Upper lobe of left lung (tissue), 6 donors: Measurements from ENCODE around the gene CYP2C18. TPM values are rescaled to one million over a fixed set of nuclear protein-coding genes. Genes with fewer than 3 reads are reported as not detected.

Experiments used
- ATAC-seq, 2 donors: fragments of 200-7000 bp; cut with Tn5 transposase; one replicate each; pipeline ENCODE4 v1.9.1; 2022; ENCODE audit warnings: mild to moderate bottlenecking in 2 of 2, moderate library complexity in 2 of 2; ENCODE audit not compliant: low FRiP score in 2 of 2
- DNase-seq, 2 donors: peaks; one replicate each; pipeline ENCODE4 v3.0.0-alpha.2; 2019 to 2020
- H3K27ac ChIP-seq, 4 donors: fragments of 200-600 bp; sonication (generic); one replicate each; pipeline ENCODE4 v1.5.1; 2016 to 2019
- H3K27me3 ChIP-seq, 4 donors: fragments of 200-600 bp; sonication (generic); one replicate each; pipeline ENCODE4 v1.5.1; 2017 to 2019
- H3K36me3 ChIP-seq, 4 donors: fragments of 200-600 bp; sonication (generic); one replicate each; pipeline ENCODE4 v1.5.1; 2016 to 2019
- H3K4me1 ChIP-seq, 4 donors: fragments of 200-600 bp; sonication (generic); one replicate each; pipeline ENCODE4 v1.5.1; 2018 to 2019
- H3K4me3 ChIP-seq, 4 donors: fragments of 200-600 bp; sonication (generic); one replicate each; pipeline ENCODE4 v1.5.1; 2017 to 2019; ENCODE audit warnings: mild to moderate bottlenecking in 2 of 4, moderate library complexity in 1 of 4
- H3K9me3 ChIP-seq, 4 donors: fragments of 200-600 bp; sonication (generic); one replicate each; pipeline ENCODE4 v1.5.1; 2018 to 2019
- CTCF ChIP-seq, 6 experiments: fragments of 450-650 bp in 4 of 6; fragments of 200-600 bp in 2 of 6; sonication (generic) in 2 of 6; IDR thresholded peaks; one replicate each; pipeline ENCODE4 v1.5.1; 2016 to 2019; ENCODE audit warnings: antibody characterized with exemption in 6 of 6
- EP300 ChIP-seq, 4 donors: sonication (generic); formaldehyde crosslinking; IDR thresholded peaks; one replicate each; pipeline ENCODE4 v1.5.1; 2017; ENCODE audit warnings: antibody characterized with exemption in 4 of 4, control low read depth in 2 of 4
- POLR2A ChIP-seq, 4 donors: fragments of 450-650 bp; IDR thresholded peaks; one replicate each; pipeline ENCODE4 v1.5.1; 2016 to 2017; ENCODE audit warnings: antibody characterized with exemption in 4 of 4, mild to moderate bottlenecking in 2 of 4
- POLR2AphosphoS5 ChIP-seq, 2 donors: sonication (generic); formaldehyde crosslinking; IDR thresholded peaks; one replicate each; pipeline ENCODE4 v1.5.1; 2017; ENCODE audit warnings: antibody characterized with exemption in 2 of 2
- WGBS, 2 donors: methylation state at CpG; one replicate each; pipeline ENCODE4 v1.1.5; 2017 to 2018; 5-methylcytosine and 5-hydroxymethylcytosine counted together
- total RNA-seq, 6 donors: library from RNA; depleted of rRNA in 4 of 6; stranded (reverse); fragments of >200 nt in 4 of 6; gene quantifications; one replicate each; pipeline versions ENCODE4 v1.1.0 to v1.2.1, GENCODE V29; 2016 to 2021
- donor health status: DM: no; HTN: no; CAD: no; lungs with moderate emphysema.
- donor health status: DM: no; HTN: yes; CAD: no; lungs with severe emphysema.

Gene CYP2C18
- total RNA-seq, 6 donors from 2014 or later, result 0.30 to 2.1 (median 0.65) TPM

GRCh38 chr10:94738588-94738987 lies 55.1 kb downstream of the CYP2C18 start:
- no peak overlapping the region for H3K27ac ChIP-seq
- H3K36me3 ChIP-seq, result no peaks in the 10 kb centered on the region
- no peak overlapping the region for H3K4me3 ChIP-seq
- TF ChIP-seq CTCF (IDR thresholded peaks at IDR 0.05) (no peak), EP300 (IDR thresholded peaks at IDR 0.05) (no peak), POLR2AphosphoS5 (IDR thresholded peaks at IDR 0.05) (no peak), POLR2A (IDR thresholded peaks at IDR 0.05) (no peak)
- H3K4me1 ChIP-seq, result no peaks in the 10 kb centered on the region
- H3K9me3 ChIP-seq, result no peaks in the 10 kb centered on the region
- DNase-seq (no peak), ATAC-seq (no peak)
- no peaks in the 10 kb centered on the region for H3K27me3 ChIP-seq
- WGBS, 2 donors, result 67 to 75% methylated on average over 2 of the region's 2 CpGs

- no peaks in the 10 kb centered on the region for H3K27me3 ChIP-seq
- H3K4me1 ChIP-seq, result no peaks in the 10 kb centered on the region
- no peak overlapping the region for H3K27ac ChIP-seq
- H3K4me3 ChIP-seq, result no peak overlapping the region
- TF ChIP-seq CTCF (IDR thresholded peaks at IDR 0.05), result no peak
- TF ChIP-seq POLR2A (IDR thresholded peaks at IDR 0.05), result no peak
- no peak for TF ChIP-seq POLR2AphosphoS5 (IDR thresholded peaks at IDR 0.05)
- TF ChIP-seq EP300 (IDR thresholded peaks at IDR 0.05), result no peak
- H3K36me3 ChIP-seq, result no peaks in the 10 kb centered on the region
- ATAC-seq (no peak), DNase-seq (no peak)
- 65 to 77% methylated on average over 2 of the region's 2 CpGs for WGBS, 2 donors
- peaks cover 0 to 5% (median 2%) of the 10 kb centered on the region in 4 donors for H3K9me3 ChIP-seq
These were observed 63.6 kb downstream of the CYP2C18 start for GRCh38 chr10:94747137-94747536.

GRCh38 chr10:94747838-94748237 lies 64.3 kb downstream of the CYP2C18 start:
- ATAC-seq (no peak), DNase-seq (no peak)
- Histone ChIP-seq H3K27me3 (no peaks in the 10 kb centered on the region), H3K4me1 (no peaks in the 10 kb centered on the region), H3K4me3 (no peak overlapping the region), H3K9me3 (peaks cover 0 to 5% (median 2%) of the 10 kb centered on the region in 4 donors), H3K27ac (no peak overlapping the region), H3K36me3 (no peaks in the 10 kb centered on the region)
- 68 to 79% methylated on average over 4 of the region's 4 CpGs for WGBS, 2 donors
- TF ChIP-seq POLR2A (IDR thresholded peaks at IDR 0.05), result no peak
- no peak for TF ChIP-seq EP300 (IDR thresholded peaks at IDR 0.05)
- no peak for TF ChIP-seq CTCF (IDR thresholded peaks at IDR 0.05)
- no peak for TF ChIP-seq POLR2AphosphoS5 (IDR thresholded peaks at IDR 0.05)

GRCh38 chr10:94757916-94758315 lies 74.4 kb downstream of the CYP2C18 start:
- no peak for ATAC-seq
- H3K27ac ChIP-seq, result no peak overlapping the region
- no peak overlapping the region for H3K4me3 ChIP-seq
- H3K27me3 ChIP-seq, result no peaks in the 10 kb centered on the region
- TF ChIP-seq CTCF (IDR thresholded peaks at IDR 0.05) (no peak), POLR2AphosphoS5 (IDR thresholded peaks at IDR 0.05) (no peak), POLR2A (IDR thresholded peaks at IDR 0.05) (no peak), EP300 (IDR thresholded peaks at IDR 0.05) (no peak)
- no peaks in the 10 kb centered on the region for H3K9me3 ChIP-seq
- H3K36me3 ChIP-seq, result no peaks in the 10 kb centered on the region
- DNase-seq, result no peak
- no peaks in the 10 kb centered on the region for H3K4me1 ChIP-seq
- 72% methylated on average over 2 of the region's 2 CpGs; no CpG with 5 or more reads in 1 of the 2 donors for WGBS, 2 donors

- ATAC-seq, result no peak
- Histone ChIP-seq H3K36me3 (no peaks in the 10 kb centered on the region), H3K27ac (no peak overlapping the region), H3K27me3 (no peaks in the 10 kb centered on the region), H3K4me3 (no peak overlapping the region), H3K9me3 (no peaks in the 10 kb centered on the region), H3K4me1 (no peaks in the 10 kb centered on the region)
- TF ChIP-seq POLR2AphosphoS5 (IDR thresholded peaks at IDR 0.05), result no peak
- no peak for TF ChIP-seq POLR2A (IDR thresholded peaks at IDR 0.05)
- TF ChIP-seq EP300 (IDR thresholded peaks at IDR 0.05), result no peak
- no peak for TF ChIP-seq CTCF (IDR thresholded peaks at IDR 0.05)
- no peak for DNase-seq
- 77 to 79% methylated on average over 2 of the region's 2 CpGs for WGBS, 2 donors
These were observed 77.2 kb downstream of the CYP2C18 start for GRCh38 chr10:94760586-94761178.
